OCI-LY1 (cell line): ENCODE measurements around the gene AMOT.

Source experiments
- H2AFZ ChIP-seq: fragments of 200-600 bp; sonication (generic), shearing (Covaris generic); 2 replicates; pipeline ENCODE4 v1.6.0; 2014; ENCODE audit warnings: antibody characterized with exemption, mild to moderate bottlenecking, low read length
- H3F3A ChIP-seq: fragments of 200-600 bp; sonication (generic), shearing (Covaris generic); 2 replicates; pipeline ENCODE4 v1.6.0; 2014; ENCODE audit warnings: mild to moderate bottlenecking, antibody characterized with exemption, low read length, moderate library complexity; ENCODE audit not compliant: insufficient read depth
- H3K27ac ChIP-seq: fragments of 200-600 bp; sonication (generic); 2 replicates; pipeline ENCODE4 v1.5.1; 2014; ENCODE audit warnings: low read length, mixed run types, mild to moderate bottlenecking, low read depth; ENCODE audit not compliant: poor library complexity, severe bottlenecking
- H3K27me3 ChIP-seq: fragments of 200-600 bp; sonication (generic); 2 replicates; pipeline ENCODE4 v1.6.0; 2014; ENCODE audit warnings: antibody characterized with exemption, mild to moderate bottlenecking, low read length, moderate library complexity; ENCODE audit not compliant: insufficient read depth
- H3K36me3 ChIP-seq: fragments of 200-600 bp; sonication (generic); 2 replicates; pipeline ENCODE4 v1.6.1; 2014; ENCODE audit warnings: mild to moderate bottlenecking, antibody characterized with exemption, low read length, moderate library complexity, mixed read lengths; ENCODE audit not compliant: insufficient read depth
- H3K4me1 ChIP-seq: fragments of 200-600 bp; sonication (generic); 2 replicates; pipeline ENCODE4 v1.5.1; 2014; ENCODE audit warnings: mild to moderate bottlenecking, low read length, moderate library complexity; ENCODE audit not compliant: insufficient read depth, severe bottlenecking
- H3K4me2 ChIP-seq: fragments of 200-600 bp; sonication (generic), shearing (Covaris generic); 2 replicates; pipeline ENCODE4 v1.6.1; 2014; ENCODE audit warnings: low read length
- H3K4me3 ChIP-seq: fragments of 200-600 bp; sonication (generic); 2 replicates; pipeline ENCODE4 v1.5.1; 2014; ENCODE audit warnings: low read length, low read depth, mild to moderate bottlenecking, mixed read lengths; ENCODE audit not compliant: poor library complexity, severe bottlenecking
- H3K79me2 ChIP-seq: fragments of 200-600 bp; shearing (Covaris generic); 2 replicates; pipeline ENCODE4 v1.6.1; 2016; ENCODE audit warnings: mixed run types, low read length, mixed read lengths; ENCODE audit not compliant: insufficient read depth
- H3K9ac ChIP-seq: fragments of 200-600 bp; sonication (generic), shearing (Covaris generic); 2 replicates; pipeline ENCODE4 v1.6.1; 2014; ENCODE audit warnings: mild to moderate bottlenecking, low read length, mixed read lengths
- H3K9me2 ChIP-seq: fragments of 200-600 bp; sonication (generic), shearing (Covaris generic); 2 replicates; pipeline ENCODE4 v1.6.1; 2014; ENCODE audit warnings: low read depth, mild to moderate bottlenecking, low read length, mixed read lengths
- H3K9me3 ChIP-seq: fragments of 200-600 bp; shearing (Covaris generic); 2 replicates; pipeline ENCODE4 v1.6.1; 2014; ENCODE audit warnings: low read length, mixed read lengths
- H4K20me1 ChIP-seq: fragments of 200-600 bp; sonication (generic), shearing (Covaris generic); 2 replicates; pipeline ENCODE4 v1.6.0; 2016; ENCODE audit warnings: mild to moderate bottlenecking, low read length; ENCODE audit not compliant: insufficient read depth
- CTCF ChIP-seq: fragments of 200-600 bp; sonication (generic), shearing (Covaris generic); IDR thresholded peaks from 2 replicates; pipeline ENCODE4 v1.5.1; 2017; ENCODE audit warnings: mild to moderate bottlenecking, antibody characterized with exemption, low read length, moderate library complexity, mixed read lengths
- EZH2 ChIP-seq: fragments of 200-600 bp; sonication (generic), shearing (Covaris generic); IDR thresholded peaks from 2 replicates; pipeline ENCODE4 v1.8.0; 2017; ENCODE audit warnings: borderline replicate concordance, mixed run types, mild to moderate bottlenecking, antibody characterized with exemption, low read length, moderate library complexity, mixed read lengths

Gene AMOT

GRCh38 chrX:112761242-112762207 is 79.1 kb downstream of the AMOT start:
- no peaks in the 10 kb centered on the region for H4K20me1 ChIP-seq
- H3K27me3 ChIP-seq = no peaks in the 10 kb centered on the region
- no peaks in the 10 kb centered on the region for H3K9me2 ChIP-seq
- no peak overlapping the region for H3K4me3 ChIP-seq
- no peak overlapping the region for H3K4me2 ChIP-seq
- no peak overlapping the region for H3K9ac ChIP-seq
- no peak overlapping the region for H3K27ac ChIP-seq
- H2AFZ ChIP-seq = no peak overlapping the region
- H3K9me3 ChIP-seq = no peaks in the 10 kb centered on the region
- no peaks in the 10 kb centered on the region for H3K36me3 ChIP-seq
- no peaks in the 10 kb centered on the region for H3K79me2 ChIP-seq
- no peaks in the 10 kb centered on the region for H3F3A ChIP-seq
- H3K4me1 ChIP-seq = no peaks in the 10 kb centered on the region
- TF ChIP-seq EZH2 = no peak
- TF ChIP-seq CTCF = no peak

DNA sequence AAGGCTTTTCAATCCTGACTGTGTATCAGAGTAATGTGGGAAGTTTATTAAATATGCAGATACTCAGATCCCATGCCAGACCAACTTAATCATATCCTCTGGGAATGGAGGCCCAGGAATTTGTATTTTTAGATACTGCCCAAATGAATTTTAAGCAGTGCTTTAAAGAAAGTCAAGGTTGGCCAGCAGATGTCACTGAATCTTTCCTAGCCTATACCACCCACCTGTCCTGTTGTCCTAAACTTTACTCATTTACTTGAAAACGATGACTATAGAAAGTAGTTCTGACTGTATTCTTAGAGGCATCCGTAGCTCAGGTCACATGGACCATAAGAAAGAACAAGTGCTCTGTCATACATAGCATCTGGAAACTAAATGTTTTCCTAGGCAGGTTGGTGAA is 79.9 kb downstream of the AMOT start:
- no peaks in the 10 kb centered on the region for H3K36me3 ChIP-seq
- no peak for TF ChIP-seq CTCF
- TF ChIP-seq EZH2 = no peak
- H3K79me2 ChIP-seq = no peaks in the 10 kb centered on the region
- H3K9me2 ChIP-seq = no peaks in the 10 kb centered on the region
- no peaks in the 10 kb centered on the region for H3F3A ChIP-seq
- no peak overlapping the region for H3K4me3 ChIP-seq
- no peak overlapping the region for H3K9ac ChIP-seq
- no peak overlapping the region for H3K4me2 ChIP-seq
- H4K20me1 ChIP-seq = no peaks in the 10 kb centered on the region
- H3K27ac ChIP-seq = no peak overlapping the region
- no peaks in the 10 kb centered on the region for H3K4me1 ChIP-seq
- no peaks in the 10 kb centered on the region for H3K9me3 ChIP-seq
- H3K27me3 ChIP-seq = no peaks in the 10 kb centered on the region
- H2AFZ ChIP-seq = no peak overlapping the region

- H2AFZ ChIP-seq = no peak overlapping the region
- TF ChIP-seq EZH2 (no peak), CTCF (no peak)
- H3K27me3 ChIP-seq = no peaks in the 10 kb centered on the region
- no peak overlapping the region for H3K4me3 ChIP-seq
- H3K9ac ChIP-seq = no peak overlapping the region
- H3K27ac ChIP-seq = no peak overlapping the region
- H3K79me2 ChIP-seq = no peaks in the 10 kb centered on the region
- H3K36me3 ChIP-seq = no peaks in the 10 kb centered on the region
- no peak overlapping the region for H3K4me2 ChIP-seq
- no peaks in the 10 kb centered on the region for H3F3A ChIP-seq
- H3K9me2 ChIP-seq = no peaks in the 10 kb centered on the region
- no peaks in the 10 kb centered on the region for H3K9me3 ChIP-seq
- no peaks in the 10 kb centered on the region for H3K4me1 ChIP-seq
- H4K20me1 ChIP-seq = no peaks in the 10 kb centered on the region
Observed at GRCh38 chrX:112759966-112760365, 80.7 kb downstream of the AMOT start.
